ENCODE data around the gene RNF5.

GRCh38 chr6:32194388-32194787 is 16.2 kb downstream of the RNF5 start:
- TF ChIP-seq CTCF (IDR thresholded peaks at IDR 0.05) (no peak), USF1 (CRISPR knock-in tag; IDR thresholded peaks at IDR 0.05) (no peak), ELF4 (CRISPR knock-in tag; IDR thresholded peaks at IDR 0.05; ENCODE audit: low read depth) (no peak), ZNF138 (CRISPR knock-in tag; conservative IDR thresholded peaks at IDR 0.05) (no peak), ZNF121 (CRISPR knock-in tag; IDR thresholded peaks at IDR 0.05) (no peak), ATF3 (CRISPR knock-in tag; conservative IDR thresholded peaks at IDR 0.05) (no peak), FOXP1 (CRISPR knock-in tag; IDR thresholded peaks at IDR 0.05; ENCODE audit: borderline replicate concordance) (no peak), CBFB (CRISPR knock-in tag; IDR thresholded peaks at IDR 0.05; ENCODE audit: low read depth) (no peak), ZMAT4 (CRISPR knock-in tag; IDR thresholded peaks at IDR 0.05) (no peak), ESRRA (CRISPR knock-in tag; IDR thresholded peaks at IDR 0.05; ENCODE audit: borderline replicate concordance) (no peak), E2F4 (CRISPR knock-in tag; IDR thresholded peaks at IDR 0.05; ENCODE audit: borderline replicate concordance, low read depth) (no peak), ZNF232 (CRISPR knock-in tag; IDR thresholded peaks at IDR 0.05) (no peak), SP1 (CRISPR knock-in tag; conservative IDR thresholded peaks at IDR 0.05) (no peak), ATF2 (CRISPR knock-in tag; IDR thresholded peaks at IDR 0.05; ENCODE audit: borderline replicate concordance, low read depth) (no peak)
